Endothelial cell of umbilical vein (primary cell): ENCODE data around the gene ERI2. TPM values are rescaled to one million over a fixed set of nuclear protein-coding genes. Genes with fewer than 3 reads are reported as not detected.

Experiments used
- BruUV-seq: library from RNA; stranded (reverse); fragments of 400-500 nt; replicated peaks from 2 replicates; lab custom pipeline; 2021; lab: Mats Ljungman, UMichigan
- CTCF ChIA-PET: fragments of 300-600, 350-600 bp; sonication (Branson Sonifier 250); formaldehyde crosslinking; loops from one replicate; lab custom pipeline; 2021; ENCODE audit warnings: antibody characterized with exemption, inconsistent platforms; lab: Charles Lee
- POLR2A ChIA-PET: fragments of 300-600, 350-600 bp; sonication (Branson Sonifier 250); formaldehyde crosslinking; loops from one replicate; lab custom pipeline; 2021; ENCODE audit warnings: antibody characterized with exemption, inconsistent platforms; lab: Charles Lee
- DNase-seq: peaks from one replicate; pipeline ENCODE4 v3.0.0-alpha.2; 2011; ENCODE audit warnings: low read depth, low spot score
- FAIRE-seq: peaks from 2 replicates; lab custom pipeline; 2011; peaks lifted over from hg19 to GRCh38; lab: Jason Lieb, UNC
- H2AFZ ChIP-seq: 2 replicates; pipeline ENCODE4 v1.6.0; 2012; ENCODE audit warnings: low read depth, low read length, control low read depth, inconsistent platforms
- H3K27ac ChIP-seq: 2 replicates; pipeline ENCODE4 v1.5.1; 2011; ENCODE audit warnings: low read depth, mild to moderate bottlenecking, control low read depth, low read length, moderate library complexity; ENCODE audit not compliant: insufficient read depth
- H3K27me3 ChIP-seq, 2 experiments: 2 replicates each; pipeline versions ENCODE4 v1.6.0 to v1.6.1; 2011; ENCODE audit warnings: low read length in 2 of 2, mixed read lengths in 1 of 2; ENCODE audit not compliant: control insufficient read depth in 2 of 2, insufficient read depth in 2 of 2
- H3K36me3 ChIP-seq, 2 experiments: 2 replicates in 1 of 2; 3 replicates in 1 of 2; pipeline ENCODE4 v1.5.1; 2011; ENCODE audit warnings: low read length in 2 of 2, mild to moderate bottlenecking in 1 of 2, moderate library complexity in 1 of 2; ENCODE audit not compliant: control insufficient read depth in 2 of 2, insufficient read depth in 2 of 2; ENCODE audit errors: extremely low read depth in 1 of 2
- H3K4me1 ChIP-seq: 3 replicates; pipeline ENCODE4 v1.5.1; 2011; ENCODE audit warnings: mild to moderate bottlenecking, low read length; ENCODE audit not compliant: control insufficient read depth, insufficient read depth; ENCODE audit errors: extremely low read depth
- H3K4me2 ChIP-seq: 2 replicates; pipeline ENCODE4 v1.6.1; 2011; ENCODE audit warnings: low read length, control low read depth, mixed read lengths; ENCODE audit not compliant: insufficient read depth
- H3K4me3 ChIP-seq, 3 experiments: fragments of 200-600 bp in 1 of 3; sonication (generic), shearing (Covaris generic) in 1 of 3; replicated peaks in 1 of 3; 2 replicates each; pipeline ENCODE4 v1.5.1; 2011 to 2016; ENCODE audit warnings: control low read depth in 3 of 3, low read length in 3 of 3, mild to moderate bottlenecking in 2 of 3, inconsistent platforms in 1 of 3, low read depth in 1 of 3, moderate library complexity in 1 of 3; ENCODE audit not compliant: insufficient read depth in 1 of 3
- H3K79me2 ChIP-seq: 2 replicates; pipeline ENCODE4 v1.6.0; 2012; ENCODE audit warnings: low read length, inconsistent platforms; ENCODE audit not compliant: control insufficient read depth, insufficient read depth
- H3K9ac ChIP-seq: replicated peaks from 2 replicates; pipeline ENCODE3; 2011; ENCODE audit warnings: low read length, control low read depth; ENCODE audit not compliant: insufficient read depth; ENCODE audit errors: extremely low read depth
- H3K9me1 ChIP-seq: replicated peaks from 3 replicates; pipeline ENCODE4 v1.6.0; 2011; ENCODE audit warnings: mild to moderate bottlenecking, low read length; ENCODE audit not compliant: control insufficient read depth, insufficient read depth; ENCODE audit errors: extremely low read depth
- H3K9me3 ChIP-seq: replicated peaks from 2 replicates; pipeline ENCODE4 v1.5.1; 2012; ENCODE audit warnings: low read length, inconsistent platforms; ENCODE audit not compliant: control insufficient read depth, insufficient read depth
- H4K20me1 ChIP-seq: replicated peaks from 2 replicates; pipeline ENCODE3; 2011; ENCODE audit warnings: mild to moderate bottlenecking, low read length; ENCODE audit not compliant: control insufficient read depth, insufficient read depth; ENCODE audit errors: extremely low read depth
- EZH2 ChIP-seq: IDR thresholded peaks from 2 replicates; pipeline ENCODE4 v1.6.1; 2012; ENCODE audit warnings: borderline replicate concordance, low read depth, mild to moderate bottlenecking, moderate library complexity, low read length, inconsistent platforms; ENCODE audit not compliant: severe bottlenecking
- FOS ChIP-seq: IDR thresholded peaks from 2 replicates; pipeline ENCODE4 v1.6.1; 2011; ENCODE audit warnings: mild to moderate bottlenecking, low read length, moderate library complexity, borderline replicate concordance; ENCODE audit not compliant: insufficient read depth
- GATA2 ChIP-seq: IDR thresholded peaks from 2 replicates; pipeline ENCODE4 v1.7.0; 2011; ENCODE audit warnings: low read depth, mild to moderate bottlenecking, moderate library complexity, mixed read lengths, low read length; ENCODE audit not compliant: insufficient read length, insufficient read depth
- JUN ChIP-seq: IDR thresholded peaks from 2 replicates; pipeline ENCODE4 v1.6.1; 2011; ENCODE audit warnings: borderline replicate concordance, low read depth; ENCODE audit not compliant: insufficient read length, insufficient read depth
- MYC ChIP-seq: IDR thresholded peaks from one replicate; pipeline ENCODE4 v1.6.1; 2011; ENCODE audit warnings: mild to moderate bottlenecking, low read depth, low read length
- POLR2A ChIP-seq: IDR thresholded peaks from 2 replicates; pipeline ENCODE4 v1.6.1; 2012; ENCODE audit warnings: low read depth, mild to moderate bottlenecking, control low read depth, low read length
- POLR2AphosphoS5 ChIP-seq: IDR thresholded peaks from 2 replicates; pipeline ENCODE4 v1.6.1; 2012; ENCODE audit warnings: low read depth, mild to moderate bottlenecking, control low read depth, low read length, moderate library complexity; ENCODE audit not compliant: insufficient read depth
- dilution Hi-C: fragments of 300-500 bp; cut with MboI; formaldehyde crosslinking; loops from one replicate; pipeline ENCODE4 v1.15.0; 2019; ENCODE audit warnings: low sequenced_read_pairs; ENCODE audit not compliant: extremely low pct_ligation_motif_present
- intact Hi-C: fragments of 100-400 bp; cut with micrococcal nuclease; formaldehyde crosslinking; loops from one replicate; pipeline ENCODE4 v1.10.0; 2022
- polyA plus RNA-seq, 4 experiments: library from polyadenylated mRNA; depleted of rRNA in 3 of 4; stranded (reverse) in 3 of 4; unstranded in 1 of 4; fragments of >200 nt; gene quantifications; 2 replicates each; pipeline versions ENCODE4 v1.2.1 to v1.2.3, GENCODE V29; 2011 to 2012; ENCODE audit warnings: missing spikeins in 1 of 4
- total RNA-seq: library from RNA; stranded (reverse); gene quantifications from 2 replicates; pipeline ENCODE4 v1.2.3, GENCODE V29; 2021
- TF ChIP-seq, protein P1 (sequence below): IDR thresholded peaks from 2 replicates; pipeline ENCODE4 v1.6.1; 2011; ENCODE audit not compliant: insufficient read depth, insufficient read length
- TF ChIP-seq, protein P2 (sequence below), 2 donors: IDR thresholded peaks; 1 replicate in 1 of 2; 2 replicates in 1 of 2; pipeline ENCODE4 v1.5.1; 2011; ENCODE audit warnings: low read length in 2 of 2, mild to moderate bottlenecking in 2 of 2, moderate library complexity in 2 of 2, control low read depth in 1 of 2, inconsistent platforms in 1 of 2, low read depth in 1 of 2; ENCODE audit not compliant: insufficient read depth in 1 of 2; ENCODE audit errors: extremely low read depth in 1 of 2

The ERI2 gene
- total and polyA plus RNA-seq, 2 donors (not counting 3 experiments of a cell fraction or from before 2014, with no cell fraction given): 6.6 to 8.9 TPM

DNA sequence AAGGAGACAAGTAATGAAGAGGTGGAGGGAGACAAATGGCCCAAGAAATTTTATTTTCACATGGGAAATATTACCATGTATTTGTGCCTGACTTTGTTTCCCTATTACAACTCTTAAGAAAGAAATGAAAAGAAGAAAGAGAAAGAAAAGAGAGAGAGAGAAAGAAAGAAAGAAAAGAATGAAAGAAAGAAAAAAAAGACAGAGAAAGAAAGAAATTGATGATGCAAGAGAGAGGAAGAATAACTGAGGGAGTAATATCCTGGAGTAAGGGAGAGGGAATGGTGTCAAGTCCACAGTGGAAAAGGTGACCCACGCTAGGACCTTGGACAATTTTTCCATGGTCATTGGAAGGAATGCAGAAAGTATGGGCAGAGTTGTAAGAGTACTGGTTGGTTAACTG is 52.5 kb downstream of the ERI2 start:
- Histone ChIP-seq H3K36me3 (no peaks in the 10 kb centered on the region), H3K4me1 (no peaks in the 10 kb centered on the region), H3K9me1 (no peaks in the 10 kb centered on the region), H3K4me3 (no peak overlapping the region), H3K27me3 (peaks cover 0 to 3% of the 10 kb centered on the region in 2 experiments), H3K9ac (no peak overlapping the region), H3K4me2 (no peak overlapping the region), H2AFZ (no peak overlapping the region), H3K9me3 (no peaks in the 10 kb centered on the region), H4K20me1 (no peaks in the 10 kb centered on the region), H3K27ac (no peak overlapping the region), H3K79me2 (no peaks in the 10 kb centered on the region)
- POLR2A ChIA-PET: no interaction called here
- CTCF ChIA-PET: interaction anchor here (1.6 kb wide), 1 partner anchor 21 kb away, joined by 6 read pairs; no protein-coding TSS in a partner anchor
- TF ChIP-seq EZH2 (no peak), JUN (no peak), POLR2A (no peak), GATA2 (no peak), MYC (no peak), FOS (no peak), POLR2AphosphoS5 (no peak)
- TF ChIP-seq, protein P1, sequence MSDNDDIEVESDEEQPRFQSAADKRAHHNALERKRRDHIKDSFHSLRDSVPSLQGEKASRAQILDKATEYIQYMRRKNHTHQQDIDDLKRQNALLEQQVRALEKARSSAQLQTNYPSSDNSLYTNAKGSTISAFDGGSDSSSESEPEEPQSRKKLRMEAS: no peak
- TF ChIP-seq, protein P2, sequence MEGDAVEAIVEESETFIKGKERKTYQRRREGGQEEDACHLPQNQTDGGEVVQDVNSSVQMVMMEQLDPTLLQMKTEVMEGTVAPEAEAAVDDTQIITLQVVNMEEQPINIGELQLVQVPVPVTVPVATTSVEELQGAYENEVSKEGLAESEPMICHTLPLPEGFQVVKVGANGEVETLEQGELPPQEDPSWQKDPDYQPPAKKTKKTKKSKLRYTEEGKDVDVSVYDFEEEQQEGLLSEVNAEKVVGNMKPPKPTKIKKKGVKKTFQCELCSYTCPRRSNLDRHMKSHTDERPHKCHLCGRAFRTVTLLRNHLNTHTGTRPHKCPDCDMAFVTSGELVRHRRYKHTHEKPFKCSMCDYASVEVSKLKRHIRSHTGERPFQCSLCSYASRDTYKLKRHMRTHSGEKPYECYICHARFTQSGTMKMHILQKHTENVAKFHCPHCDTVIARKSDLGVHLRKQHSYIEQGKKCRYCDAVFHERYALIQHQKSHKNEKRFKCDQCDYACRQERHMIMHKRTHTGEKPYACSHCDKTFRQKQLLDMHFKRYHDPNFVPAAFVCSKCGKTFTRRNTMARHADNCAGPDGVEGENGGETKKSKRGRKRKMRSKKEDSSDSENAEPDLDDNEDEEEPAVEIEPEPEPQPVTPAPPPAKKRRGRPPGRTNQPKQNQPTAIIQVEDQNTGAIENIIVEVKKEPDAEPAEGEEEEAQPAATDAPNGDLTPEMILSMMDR (IDR thresholded peaks at IDR 0.05; ENCODE audit: extremely low read depth in 1 of 2, insufficient read depth in 1 of 2, low read depth in 1 of 2, low read length in 2 of 2): no peak
- DNase-seq (no peak), FAIRE-seq (no peak)
- no TSS peak for BruUV-seq
- dilution Hi-C loops (no loop called here), intact Hi-C loops (no loop called here)
